ENCODE data around the gene ACP6.

The ACP6 gene

DNA sequence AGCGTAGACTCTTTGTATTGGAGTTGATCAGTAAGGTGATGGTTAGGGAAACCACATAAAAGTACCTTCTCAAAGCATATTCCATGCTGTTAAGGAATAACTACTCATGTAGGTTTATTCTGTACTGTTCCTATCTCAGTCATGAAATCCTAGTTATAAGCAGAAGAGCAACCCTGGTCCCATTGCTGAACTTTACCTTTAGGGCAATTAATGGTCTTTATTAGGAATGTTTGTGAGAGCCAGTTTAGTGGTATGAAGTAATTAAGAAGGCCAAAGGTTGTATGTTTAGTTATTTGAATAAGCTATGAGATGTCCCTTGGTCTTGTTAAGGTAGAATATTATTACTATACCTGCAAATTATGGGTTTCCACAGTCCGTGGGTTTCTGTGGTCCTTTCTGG is 44.0 kb downstream of the ACP6 start:
- H3K9me2 ChIP-seq (ENCODE audit: low read depth, low read length): no peaks in the 10 kb centered on the region
- H3K9me3 ChIP-seq (ENCODE audit: low read length): no peaks in the 10 kb centered on the region
- TF ChIP-seq, protein P1, sequence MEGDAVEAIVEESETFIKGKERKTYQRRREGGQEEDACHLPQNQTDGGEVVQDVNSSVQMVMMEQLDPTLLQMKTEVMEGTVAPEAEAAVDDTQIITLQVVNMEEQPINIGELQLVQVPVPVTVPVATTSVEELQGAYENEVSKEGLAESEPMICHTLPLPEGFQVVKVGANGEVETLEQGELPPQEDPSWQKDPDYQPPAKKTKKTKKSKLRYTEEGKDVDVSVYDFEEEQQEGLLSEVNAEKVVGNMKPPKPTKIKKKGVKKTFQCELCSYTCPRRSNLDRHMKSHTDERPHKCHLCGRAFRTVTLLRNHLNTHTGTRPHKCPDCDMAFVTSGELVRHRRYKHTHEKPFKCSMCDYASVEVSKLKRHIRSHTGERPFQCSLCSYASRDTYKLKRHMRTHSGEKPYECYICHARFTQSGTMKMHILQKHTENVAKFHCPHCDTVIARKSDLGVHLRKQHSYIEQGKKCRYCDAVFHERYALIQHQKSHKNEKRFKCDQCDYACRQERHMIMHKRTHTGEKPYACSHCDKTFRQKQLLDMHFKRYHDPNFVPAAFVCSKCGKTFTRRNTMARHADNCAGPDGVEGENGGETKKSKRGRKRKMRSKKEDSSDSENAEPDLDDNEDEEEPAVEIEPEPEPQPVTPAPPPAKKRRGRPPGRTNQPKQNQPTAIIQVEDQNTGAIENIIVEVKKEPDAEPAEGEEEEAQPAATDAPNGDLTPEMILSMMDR (IDR thresholded peaks at IDR 0.05; ENCODE audit: low read length): no peak
- TF ChIP-seq EZH2 (IDR thresholded peaks at IDR 0.05; ENCODE audit: borderline replicate concordance, low read length): no peak
- no peak overlapping the region for H3K27ac ChIP-seq (ENCODE audit: low read depth, low read length, poor library complexity, severe bottlenecking)
- H3F3A ChIP-seq (ENCODE audit: insufficient read depth, low read length): no peaks in the 10 kb centered on the region
- no peak overlapping the region for H3K4me2 ChIP-seq (ENCODE audit: low read length)
- H2AFZ ChIP-seq (ENCODE audit: low read length): no peak overlapping the region
- peaks cover 6% of the 10 kb centered on the region for H3K4me1 ChIP-seq (ENCODE audit: insufficient read depth, low read length, severe bottlenecking)
- no peaks in the 10 kb centered on the region for H3K27me3 ChIP-seq (ENCODE audit: insufficient read depth, low read length)
- H3K36me3 ChIP-seq (ENCODE audit: insufficient read depth, low read length): no peaks in the 10 kb centered on the region
- H3K79me2 ChIP-seq (ENCODE audit: insufficient read depth, low read length): no peaks in the 10 kb centered on the region
- H3K4me3 ChIP-seq (ENCODE audit: low read depth, low read length, poor library complexity, severe bottlenecking): no peak overlapping the region
- no peak overlapping the region for H3K9ac ChIP-seq (ENCODE audit: low read length)
- no peaks in the 10 kb centered on the region for H4K20me1 ChIP-seq (ENCODE audit: insufficient read depth, low read length)

DNA sequence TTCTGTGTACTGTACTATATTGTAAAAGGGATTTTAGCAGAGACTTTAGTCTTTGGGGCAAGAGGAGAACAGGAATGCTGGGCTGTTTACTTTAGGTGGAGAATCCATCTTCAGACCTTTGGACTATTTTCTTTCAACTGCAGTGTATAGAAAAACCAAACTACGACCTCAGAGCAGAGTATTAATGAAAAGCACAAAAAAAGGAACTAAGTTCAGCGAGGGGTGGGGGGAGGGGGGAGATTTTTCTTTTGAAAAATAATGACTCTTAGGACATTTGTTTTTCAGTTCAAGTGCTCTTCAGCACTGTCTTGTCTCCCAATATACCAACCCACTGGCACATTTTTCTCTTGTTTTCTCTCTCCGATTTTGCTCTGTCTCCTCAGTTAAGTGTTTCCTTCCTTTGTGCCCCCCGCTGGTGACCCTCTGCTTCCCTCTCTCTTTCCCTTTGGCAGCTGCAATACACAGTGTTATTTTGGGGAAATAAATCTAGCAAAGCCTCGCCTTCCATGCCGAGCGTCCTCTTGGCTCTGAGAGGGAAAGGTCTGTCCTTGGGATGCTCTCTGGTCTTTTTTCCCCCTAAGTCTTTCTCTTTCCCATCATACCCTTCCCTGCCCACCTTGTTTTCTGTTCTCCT is 44.8 kb downstream of the ACP6 start:
- no peak overlapping the region for H3K27ac ChIP-seq (ENCODE audit: low read depth, low read length, poor library complexity, severe bottlenecking)
- H3K9ac ChIP-seq (ENCODE audit: low read length): no peak overlapping the region
- H3K4me2 ChIP-seq (ENCODE audit: low read length): no peak overlapping the region
- no peaks in the 10 kb centered on the region for H3K9me3 ChIP-seq (ENCODE audit: low read length)
- H3F3A ChIP-seq (ENCODE audit: insufficient read depth, low read length): no peaks in the 10 kb centered on the region
- no peak for TF ChIP-seq EZH2 (IDR thresholded peaks at IDR 0.05; ENCODE audit: borderline replicate concordance, low read length)
- TF ChIP-seq, protein P1 (IDR thresholded peaks at IDR 0.05; ENCODE audit: low read length): no peak
- H3K79me2 ChIP-seq (ENCODE audit: insufficient read depth, low read length): no peaks in the 10 kb centered on the region
- peaks cover 6% of the 10 kb centered on the region for H3K4me1 ChIP-seq (ENCODE audit: insufficient read depth, low read length, severe bottlenecking)
- H3K4me3 ChIP-seq (ENCODE audit: low read depth, low read length, poor library complexity, severe bottlenecking): no peak overlapping the region
- H3K27me3 ChIP-seq (ENCODE audit: insufficient read depth, low read length): no peaks in the 10 kb centered on the region
- no peaks in the 10 kb centered on the region for H3K9me2 ChIP-seq (ENCODE audit: low read depth, low read length)
- H4K20me1 ChIP-seq (ENCODE audit: insufficient read depth, low read length): no peaks in the 10 kb centered on the region
- H2AFZ ChIP-seq (ENCODE audit: low read length): no peak overlapping the region
- H3K36me3 ChIP-seq (ENCODE audit: insufficient read depth, low read length): 0 out of 2 replicates have a peak, but pooled peaks cover 5% of the 10 kb centered on the region

DNA sequence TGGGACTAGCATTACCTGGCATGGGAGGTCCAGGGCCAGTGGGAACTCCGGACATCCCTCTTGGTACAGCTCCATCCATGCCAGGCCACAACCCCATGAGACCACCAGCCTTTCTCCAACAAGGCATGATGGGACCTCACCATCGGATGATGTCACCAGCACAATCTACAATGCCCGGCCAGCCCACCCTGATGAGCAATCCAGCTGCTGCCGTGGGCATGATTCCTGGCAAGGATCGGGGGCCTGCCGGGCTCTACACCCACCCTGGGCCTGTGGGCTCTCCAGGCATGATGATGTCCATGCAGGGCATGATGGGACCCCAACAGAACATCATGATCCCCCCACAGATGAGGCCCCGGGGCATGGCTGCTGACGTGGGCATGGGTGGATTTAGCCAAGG is 45.8 kb downstream of the ACP6 start:
- Histone ChIP-seq H4K20me1 (ENCODE audit: insufficient read depth, low read length) (no peaks in the 10 kb centered on the region), H3F3A (ENCODE audit: insufficient read depth, low read length) (no peaks in the 10 kb centered on the region), H3K79me2 (ENCODE audit: insufficient read depth, low read length) (no peaks in the 10 kb centered on the region), H2AFZ (ENCODE audit: low read length) (no peak overlapping the region), H3K4me3 (ENCODE audit: low read depth, low read length, poor library complexity, severe bottlenecking) (no peak overlapping the region), H3K27ac (ENCODE audit: low read depth, low read length, poor library complexity, severe bottlenecking) (no peak overlapping the region), H3K4me1 (ENCODE audit: insufficient read depth, low read length, severe bottlenecking) (peaks cover 6% of the 10 kb centered on the region), H3K9me3 (ENCODE audit: low read length) (no peaks in the 10 kb centered on the region), H3K9ac (ENCODE audit: low read length) (no peak overlapping the region), H3K9me2 (ENCODE audit: low read depth, low read length) (no peaks in the 10 kb centered on the region), H3K27me3 (ENCODE audit: insufficient read depth, low read length) (no peaks in the 10 kb centered on the region), H3K36me3 (ENCODE audit: insufficient read depth, low read length) (peaks cover 15% of the 10 kb centered on the region; the same call in 1 of the 2 replicates), H3K4me2 (ENCODE audit: low read length) (no peak overlapping the region)
- no peak for TF ChIP-seq EZH2 (IDR thresholded peaks at IDR 0.05; ENCODE audit: borderline replicate concordance, low read length)
- TF ChIP-seq, protein P1 (IDR thresholded peaks at IDR 0.05; ENCODE audit: low read length): no peak

Data from OCI-LY1 (cell line).